Measurements from ENCODE around the gene MYL3. TPM values are rescaled to one million over a fixed set of nuclear protein-coding genes. Genes with fewer than 3 reads are reported as not detected.

MYL3 gene
- total and polyA plus RNA-seq, 9 donors = 0.63 to 10.8 (median 4.2) TPM

DNA sequence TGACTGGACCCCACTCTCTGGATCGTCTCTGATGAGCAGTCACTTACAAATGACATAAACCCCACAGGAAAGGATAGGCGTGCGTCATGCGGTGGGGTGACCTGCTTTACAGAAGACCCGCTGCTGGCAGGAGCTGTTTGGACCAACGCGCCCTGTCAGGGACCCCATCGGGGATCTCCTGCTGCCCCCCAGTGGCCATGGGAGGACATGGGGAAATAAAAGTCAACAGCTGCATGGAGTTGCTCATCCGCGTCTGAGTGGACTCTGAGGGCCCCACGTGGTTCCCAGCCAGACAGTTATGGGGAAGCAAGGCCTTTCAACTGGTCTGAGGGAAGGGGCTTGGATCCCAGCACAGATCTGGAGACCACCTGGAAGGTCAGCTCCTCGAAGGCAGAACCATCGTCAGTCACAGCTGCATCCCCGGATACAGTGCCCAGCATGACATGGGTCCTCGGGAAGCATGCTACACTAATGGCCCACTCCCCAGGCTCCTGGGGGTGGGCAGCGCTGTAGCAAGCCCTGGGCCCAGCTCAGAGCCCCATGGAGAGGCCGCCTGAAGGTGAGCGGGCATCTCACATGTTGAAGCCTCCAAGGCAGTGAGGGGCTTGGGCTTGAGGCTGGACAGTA, 46.4 kb upstream of the MYL3 start:
- Histone ChIP-seq H3K27me3 (no peaks in the 10 kb centered on the region), H3K4me3 (no peak overlapping the region), H3K4me1 (ENCODE audit: insufficient read depth) (peaks cover 15% of the 10 kb centered on the region), H3K27ac (no peak overlapping the region), H3K9me3 (no peaks in the 10 kb centered on the region), H3K36me3 (no peaks in the 10 kb centered on the region)
- WGBS, 3 donors = 13 to 16% (median 14%) methylated on average over 17 to 18 of the region's 18 CpGs
- peak; percentile 82 to 91 (median 89) for DNase-seq
- intact Hi-C loops (cut with DNase I) = loop anchor here in 2 of 4 donors (5.0 kb wide), 2 partner anchors 42 to 202 kb away; no protein-coding TSS in a partner anchor
- TF ChIP-seq CTCF (IDR thresholded peaks at IDR 0.05) (peak; percentile 82 to 87 (median 83)), POLR2A (IDR thresholded peaks at IDR 0.05) (no peak)

DNA sequence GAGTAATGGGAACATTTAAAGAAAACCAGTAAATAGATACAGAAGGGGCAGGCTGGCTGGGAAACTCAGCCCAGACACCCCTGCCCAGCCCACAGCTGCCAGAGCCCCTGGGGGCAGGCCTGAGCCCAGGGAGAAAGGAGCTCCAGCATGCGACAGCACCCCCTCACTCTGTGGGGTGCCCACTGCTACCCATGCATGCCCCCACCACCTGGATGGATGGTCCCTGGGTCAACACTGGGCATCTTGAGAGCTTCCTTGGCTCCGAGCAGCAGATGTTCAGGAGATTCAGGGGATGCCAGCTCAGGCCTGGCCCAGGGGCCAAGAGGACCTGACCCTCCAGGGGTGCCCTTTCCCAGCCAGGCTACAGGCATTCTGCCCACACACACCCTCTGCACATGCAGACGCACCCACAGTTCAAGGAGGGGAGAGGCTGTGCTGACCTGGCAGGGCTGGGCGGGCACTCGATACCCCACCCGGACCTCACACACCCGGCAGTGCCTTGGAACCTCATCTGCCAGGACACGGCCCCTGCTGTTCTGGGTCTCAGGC, 45.8 kb upstream of the MYL3 start:
- H3K4me1 ChIP-seq (ENCODE audit: insufficient read depth) = peaks cover 15% of the 10 kb centered on the region
- H3K27me3 ChIP-seq = no peaks in the 10 kb centered on the region
- TF ChIP-seq POLR2A (IDR thresholded peaks at IDR 0.05) (no peak), EP300 (IDR thresholded peaks at IDR 0.05) (no peak), CTCF (IDR thresholded peaks at IDR 0.05) (no peak)
- H3K36me3 ChIP-seq = no peaks in the 10 kb centered on the region
- no peak overlapping the region for H3K27ac ChIP-seq
- no peak overlapping the region for H3K4me3 ChIP-seq
- DNase-seq = peak in 1 of 5 donors; percentile 42
- intact Hi-C loops (cut with DNase I) = loop anchor here in 2 of 4 donors (5.0 kb wide), 2 partner anchors 42 to 202 kb away; no protein-coding TSS in a partner anchor
- H3K9me3 ChIP-seq = no peaks in the 10 kb centered on the region
- WGBS, 3 donors = 18 to 25% (median 21%) methylated on average over 3 to 8 of the region's 8 CpGs

GRCh38 chr3:46908294-46908985, 45.2 kb upstream of the MYL3 start:
- intact Hi-C loops (cut with DNase I) = loop anchor here in 2 of 4 donors (5.0 kb wide), 2 partner anchors 41 to 201 kb away; no protein-coding TSS in a partner anchor
- Histone ChIP-seq H3K36me3 (no peaks in the 10 kb centered on the region), H3K9me3 (no peaks in the 10 kb centered on the region), H3K27ac (no peak overlapping the region), H3K27me3 (no peaks in the 10 kb centered on the region), H3K4me1 (ENCODE audit: insufficient read depth) (peaks cover 15% of the 10 kb centered on the region), H3K4me3 (no peak overlapping the region)
- 8 to 18% (median 13%) methylated on average over 24 of the region's 24 CpGs for WGBS, 3 donors
- TF ChIP-seq CTCF (IDR thresholded peaks at IDR 0.05) (peak in 1 of 3 donors; percentile 59), EP300 (IDR thresholded peaks at IDR 0.05) (no peak)
- peak in 4 of 5 donors; percentile 62 to 67 (median 64) for DNase-seq

- no peak overlapping the region for H3K4me3 ChIP-seq
- TF ChIP-seq EP300 (IDR thresholded peaks at IDR 0.05) = no peak
- peak in 1 of 3 donors; percentile 55 for TF ChIP-seq CTCF (IDR thresholded peaks at IDR 0.05)
- WGBS, 3 donors = 5 to 13% (median 8%) methylated on average over 1 of the region's 1 CpG
- H3K27ac ChIP-seq = no peak overlapping the region
- no peaks in the 10 kb centered on the region for H3K9me3 ChIP-seq
- H3K4me1 ChIP-seq (ENCODE audit: insufficient read depth) = peaks cover 15% of the 10 kb centered on the region
- no peaks in the 10 kb centered on the region for H3K27me3 ChIP-seq
- H3K36me3 ChIP-seq = no peaks in the 10 kb centered on the region
- intact Hi-C loops (cut with DNase I) = loop anchor here in 2 of 4 donors (5.0 kb wide), 2 partner anchors 41 to 201 kb away; no protein-coding TSS in a partner anchor
- no peak for DNase-seq
These were observed 44.7 kb upstream of the MYL3 start for GRCh38 chr3:46907960-46908293.
